ENCODE results near the gene CNTN1. TPM values are rescaled to one million over a fixed set of nuclear protein-coding genes. Genes with fewer than 3 reads are reported as not detected.

Gene CNTN1
- total and polyA plus RNA-seq, 2 of the 4 experiments (the other 2 are of a cell fraction): 0.10 to 0.18 TPM

DNA sequence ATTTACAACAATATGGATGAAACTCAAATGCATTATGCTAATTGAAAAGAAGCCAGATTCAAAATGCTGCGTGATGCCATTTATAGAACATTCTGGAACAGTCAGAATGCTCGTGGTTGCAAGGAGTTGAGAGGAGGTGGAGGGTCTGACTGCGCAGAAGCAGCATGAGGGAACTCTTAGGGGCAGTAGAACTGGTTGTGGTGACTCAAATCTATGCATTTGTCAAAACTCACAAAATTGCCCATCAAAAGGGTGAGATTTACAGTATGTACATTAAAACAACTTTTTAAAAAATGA is 382.2 kb downstream of the CNTN1 start:
- Histone ChIP-seq H4K20me1 (ENCODE audit: insufficient read depth, low read length) (no peaks in the 10 kb centered on the region), H3K56ac (ENCODE audit: extremely low read depth, insufficient read depth, low read length) (no peak overlapping the region), H2AK5ac (ENCODE audit: low read depth, low read length) (no peak overlapping the region), H3K9me1 (ENCODE audit: insufficient read depth, low read length) (no peaks in the 10 kb centered on the region), H2BK15ac (ENCODE audit: low read depth, low read length) (no peak overlapping the region), H4K91ac (ENCODE audit: insufficient read depth, low read depth, low read length) (no peak overlapping the region), H3K9ac (ENCODE audit: low read depth, low read length) (no peak overlapping the region), H3K18ac (ENCODE audit: low read depth, low read length) (no peak overlapping the region), H3K14ac (replicated peaks; ENCODE audit: low read depth, low read length) (no peak overlapping the region), H3K4me2 (ENCODE audit: low read depth, low read length) (no peak overlapping the region), H4K5ac (ENCODE audit: low read depth, low read length) (no peak overlapping the region), H3K27ac (ENCODE audit: insufficient read depth, low read length) (no peak overlapping the region), H3K36me3 (ENCODE audit: control insufficient read depth, insufficient read depth, low read length) (no peaks in the 10 kb centered on the region), H3K4ac (ENCODE audit: low read depth, low read length) (no peak overlapping the region), H2BK120ac (ENCODE audit: low read depth, low read length) (no peak overlapping the region), H2AFZ (replicated peaks; ENCODE audit: low read length, poor library complexity) (no peak overlapping the region), H3K79me1 (ENCODE audit: low read depth in 1 of 2, low read length in 2 of 2) (no peaks in the 10 kb centered on the region), H3K27me3 (ENCODE audit: control insufficient read depth, insufficient read depth, low read length) (no peaks in the 10 kb centered on the region; the same call in none of the 2 replicates), H3K4me1 (ENCODE audit: control insufficient read depth, insufficient read depth, low read length) (no peaks in the 10 kb centered on the region), H3K23ac (ENCODE audit: low read depth, low read length) (no peak overlapping the region), H2BK20ac (ENCODE audit: low read depth, low read length) (no peak overlapping the region), H4K8ac (ENCODE audit: low read depth in 2 of 2, low read length in 2 of 2) (no peak overlapping the region), H3K4me3 (ENCODE audit: insufficient read depth, low read depth, low read length) (no peak overlapping the region), H2AK9ac (replicated peaks; ENCODE audit: low read depth, low read length, poor library complexity) (no peak overlapping the region), H2BK5ac (ENCODE audit: low read depth, low read length, poor library complexity, severe bottlenecking) (no peak overlapping the region), H3K9me3 (ENCODE audit: control insufficient read depth, insufficient read depth, low read length) (no peaks in the 10 kb centered on the region)
- ChIA-PET POLR2A (ENCODE audit: unreplicated experiment) (no interaction called here), CTCF (no interaction called here)
- DNase-seq: no peak
- no CpG with 5 or more reads among the region's 3 CpGs for WGBS, 2 experiments (ENCODE audit: extremely low coverage in 2 of 2, insufficient read length in 1 of 2)
- no peak for ATAC-seq (ENCODE audit: low read depth)
- TF ChIP-seq, protein P1, sequence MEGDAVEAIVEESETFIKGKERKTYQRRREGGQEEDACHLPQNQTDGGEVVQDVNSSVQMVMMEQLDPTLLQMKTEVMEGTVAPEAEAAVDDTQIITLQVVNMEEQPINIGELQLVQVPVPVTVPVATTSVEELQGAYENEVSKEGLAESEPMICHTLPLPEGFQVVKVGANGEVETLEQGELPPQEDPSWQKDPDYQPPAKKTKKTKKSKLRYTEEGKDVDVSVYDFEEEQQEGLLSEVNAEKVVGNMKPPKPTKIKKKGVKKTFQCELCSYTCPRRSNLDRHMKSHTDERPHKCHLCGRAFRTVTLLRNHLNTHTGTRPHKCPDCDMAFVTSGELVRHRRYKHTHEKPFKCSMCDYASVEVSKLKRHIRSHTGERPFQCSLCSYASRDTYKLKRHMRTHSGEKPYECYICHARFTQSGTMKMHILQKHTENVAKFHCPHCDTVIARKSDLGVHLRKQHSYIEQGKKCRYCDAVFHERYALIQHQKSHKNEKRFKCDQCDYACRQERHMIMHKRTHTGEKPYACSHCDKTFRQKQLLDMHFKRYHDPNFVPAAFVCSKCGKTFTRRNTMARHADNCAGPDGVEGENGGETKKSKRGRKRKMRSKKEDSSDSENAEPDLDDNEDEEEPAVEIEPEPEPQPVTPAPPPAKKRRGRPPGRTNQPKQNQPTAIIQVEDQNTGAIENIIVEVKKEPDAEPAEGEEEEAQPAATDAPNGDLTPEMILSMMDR (conservative IDR thresholded peaks at IDR 0.05; ENCODE audit: low read depth, low read length): no peak
- TF ChIP-seq RFX5 (IDR thresholded peaks at IDR 0.05; ENCODE audit: low read depth, low read length) (no peak), MAFK (IDR thresholded peaks at IDR 0.05; ENCODE audit: low read depth, low read length) (no peak), SMC3 (IDR thresholded peaks at IDR 0.05; ENCODE audit: low read depth, low read length) (no peak), NFE2L2 (IDR thresholded peaks at IDR 0.05; ENCODE audit: low read depth, low read length) (no peak), CEBPB (IDR thresholded peaks at IDR 0.05; ENCODE audit: low read depth, low read length) (no peak), BHLHE40 (IDR thresholded peaks at IDR 0.05; ENCODE audit: low read depth, low read length) (no peak), RCOR1 (IDR thresholded peaks at IDR 0.05; ENCODE audit: insufficient replicate concordance, low read length) (no peak), RAD21 (IDR thresholded peaks at IDR 0.05; ENCODE audit: low read length) (no peak), MAZ (IDR thresholded peaks at IDR 0.05; ENCODE audit: borderline replicate concordance, low read depth, low read length) (no peak), FOS (IDR thresholded peaks at IDR 0.05; ENCODE audit: low read depth, low read length) (no peak), POLR2A (IDR thresholded peaks at IDR 0.05; ENCODE audit: low read depth, low read length) (no peak)
- TF ChIP-seq, protein P2, sequence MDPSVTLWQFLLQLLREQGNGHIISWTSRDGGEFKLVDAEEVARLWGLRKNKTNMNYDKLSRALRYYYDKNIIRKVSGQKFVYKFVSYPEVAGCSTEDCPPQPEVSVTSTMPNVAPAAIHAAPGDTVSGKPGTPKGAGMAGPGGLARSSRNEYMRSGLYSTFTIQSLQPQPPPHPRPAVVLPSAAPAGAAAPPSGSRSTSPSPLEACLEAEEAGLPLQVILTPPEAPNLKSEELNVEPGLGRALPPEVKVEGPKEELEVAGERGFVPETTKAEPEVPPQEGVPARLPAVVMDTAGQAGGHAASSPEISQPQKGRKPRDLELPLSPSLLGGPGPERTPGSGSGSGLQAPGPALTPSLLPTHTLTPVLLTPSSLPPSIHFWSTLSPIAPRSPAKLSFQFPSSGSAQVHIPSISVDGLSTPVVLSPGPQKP (IDR thresholded peaks at IDR 0.05; ENCODE audit: borderline replicate concordance, low read depth, low read length): no peak
- TF ChIP-seq, protein P3, sequence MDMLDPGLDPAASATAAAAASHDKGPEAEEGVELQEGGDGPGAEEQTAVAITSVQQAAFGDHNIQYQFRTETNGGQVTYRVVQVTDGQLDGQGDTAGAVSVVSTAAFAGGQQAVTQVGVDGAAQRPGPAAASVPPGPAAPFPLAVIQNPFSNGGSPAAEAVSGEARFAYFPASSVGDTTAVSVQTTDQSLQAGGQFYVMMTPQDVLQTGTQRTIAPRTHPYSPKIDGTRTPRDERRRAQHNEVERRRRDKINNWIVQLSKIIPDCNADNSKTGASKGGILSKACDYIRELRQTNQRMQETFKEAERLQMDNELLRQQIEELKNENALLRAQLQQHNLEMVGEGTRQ (IDR thresholded peaks at IDR 0.05; ENCODE audit: low read depth, low read length): no peak
- in situ Hi-C loops (cut with MboI; ENCODE audit: low sequenced_read_pairs) (no loop called here), dilution Hi-C loops (cut with HindIII; ENCODE audit: low sequenced_read_pairs, unreplicated experiment) (no loop called here), intact Hi-C loops (cut with micrococcal nuclease) (no loop called here)
- BruUV-seq (replicated peaks): no TSS peak

All from IMR-90 (cell line).